Mesenteric fat pad (tissue), 1 donor: Measurements from ENCODE around the gene GALNT9. TPM values are rescaled to one million over a fixed set of nuclear protein-coding genes. Genes with fewer than 3 reads are reported as not detected.
"Not testable (repeated sequence)": the region's sequence is repeated elsewhere in the genome, so short reads cannot be mapped to it uniquely, and the experiment has no call there.

Experiments
- DNase-seq: peaks from one replicate; pipeline ENCODE4 v3.0.0-alpha.2; 2020; ENCODE audit warnings: low spot score
- total RNA-seq: library from RNA; stranded (reverse); fragmentation: NEBNext Ultra II Directional; extraction: Animal tissue kit (Norgen Biotek cat#: 25700); gene quantifications from one replicate; pipeline ENCODE4 v1.2.1, GENCODE V29; 2021
- donor health status: DM: yes; HTN: yes; CAD: no.

The GALNT9 gene
- total RNA-seq, 1 donor from 2014 or later, result not detected

DNA sequence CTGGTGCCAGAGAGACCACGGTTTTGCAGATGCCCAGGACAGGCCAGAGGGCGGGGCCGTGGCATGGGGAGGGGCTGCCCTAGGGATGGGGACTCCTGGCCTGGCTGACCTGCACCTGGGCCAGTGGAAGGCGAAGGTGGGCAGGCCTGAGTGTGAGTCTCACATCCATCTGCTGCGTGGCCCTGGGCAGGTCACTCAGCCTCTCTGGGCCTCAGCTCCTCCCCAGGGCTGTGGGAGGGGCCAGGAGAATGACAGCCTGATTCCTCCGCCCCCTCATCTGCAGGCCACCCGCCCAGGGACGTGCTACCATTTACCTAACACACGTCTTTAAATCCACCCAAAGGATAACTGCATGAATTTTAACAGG lies 90.9 kb downstream of the GALNT9 start:
- DNase-seq, result no peak

DNA sequence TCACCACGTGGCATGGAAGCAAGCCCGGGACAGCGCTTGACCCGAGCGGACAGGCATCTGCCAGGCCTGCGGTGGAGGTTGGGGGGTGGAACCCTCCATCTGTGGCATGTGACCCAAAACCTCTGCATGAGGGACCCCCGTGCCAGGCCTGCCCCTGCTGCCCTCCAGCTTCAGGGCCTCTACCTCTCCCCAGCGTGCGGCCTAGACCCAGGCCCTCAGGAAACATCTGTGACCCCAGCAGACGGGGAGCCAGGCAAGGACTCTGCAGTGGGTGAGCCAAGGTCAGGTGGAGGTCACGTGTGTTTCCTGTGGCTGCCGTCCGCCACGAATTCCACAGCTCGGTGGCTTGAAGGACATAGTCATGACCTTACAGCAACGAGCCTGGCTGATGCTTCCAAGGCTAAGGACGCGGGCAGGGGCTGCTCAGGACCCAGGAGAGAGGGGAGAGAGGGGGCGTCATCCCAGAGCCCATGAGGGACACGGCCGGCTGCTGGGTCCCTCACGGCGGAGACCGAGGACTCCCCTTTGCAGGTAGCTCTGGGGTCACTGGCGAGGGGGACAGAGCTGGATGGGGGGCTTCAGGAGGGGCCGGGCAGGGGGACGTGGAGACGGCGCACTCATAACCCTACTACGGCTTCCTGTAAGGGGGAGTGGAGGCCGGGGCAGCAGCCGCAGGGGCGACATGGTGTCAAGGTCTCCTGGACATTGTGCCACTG lies 91.5 kb downstream of the GALNT9 start:
- no peak for DNase-seq

DNA sequence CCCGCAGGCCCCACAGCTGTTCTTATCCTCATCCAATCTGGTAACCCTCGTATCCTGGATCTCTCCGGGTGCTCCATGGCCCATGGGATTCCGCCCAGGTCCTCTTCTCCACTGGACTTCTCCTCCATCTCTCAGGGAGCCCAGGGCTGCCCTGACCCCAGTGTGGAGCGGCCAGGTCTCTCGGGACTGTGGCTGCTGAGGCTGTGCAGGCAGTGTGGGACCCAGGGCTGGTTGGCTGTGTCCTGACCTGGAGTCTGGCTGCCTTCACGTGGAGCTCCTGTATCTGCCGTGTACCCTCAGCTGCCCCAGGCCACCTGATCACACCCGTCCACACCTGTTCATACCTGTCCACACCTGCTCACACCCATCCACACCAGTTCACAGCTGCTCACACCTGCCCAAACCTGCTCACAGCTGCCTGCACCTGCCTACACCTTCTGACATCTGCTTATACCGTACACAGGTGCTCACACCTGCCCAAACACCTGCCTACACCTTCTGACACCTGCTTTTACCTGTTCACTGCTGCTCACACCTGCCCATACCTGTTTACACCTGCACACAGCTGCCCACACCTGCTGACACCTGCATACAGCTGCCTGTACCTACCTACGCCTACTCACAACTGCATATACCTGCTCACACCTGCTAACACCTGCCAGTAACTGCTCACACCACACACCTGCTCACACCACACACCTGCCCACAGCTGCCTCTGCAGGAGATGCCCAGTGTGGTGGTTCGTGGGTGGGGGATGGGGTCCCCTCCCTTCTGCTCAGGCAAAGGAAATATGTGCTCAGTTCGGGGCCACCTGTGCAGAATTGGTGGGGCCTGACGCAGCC lies 92.2 kb downstream of the GALNT9 start:
- DNase-seq, result no peak

DNA sequence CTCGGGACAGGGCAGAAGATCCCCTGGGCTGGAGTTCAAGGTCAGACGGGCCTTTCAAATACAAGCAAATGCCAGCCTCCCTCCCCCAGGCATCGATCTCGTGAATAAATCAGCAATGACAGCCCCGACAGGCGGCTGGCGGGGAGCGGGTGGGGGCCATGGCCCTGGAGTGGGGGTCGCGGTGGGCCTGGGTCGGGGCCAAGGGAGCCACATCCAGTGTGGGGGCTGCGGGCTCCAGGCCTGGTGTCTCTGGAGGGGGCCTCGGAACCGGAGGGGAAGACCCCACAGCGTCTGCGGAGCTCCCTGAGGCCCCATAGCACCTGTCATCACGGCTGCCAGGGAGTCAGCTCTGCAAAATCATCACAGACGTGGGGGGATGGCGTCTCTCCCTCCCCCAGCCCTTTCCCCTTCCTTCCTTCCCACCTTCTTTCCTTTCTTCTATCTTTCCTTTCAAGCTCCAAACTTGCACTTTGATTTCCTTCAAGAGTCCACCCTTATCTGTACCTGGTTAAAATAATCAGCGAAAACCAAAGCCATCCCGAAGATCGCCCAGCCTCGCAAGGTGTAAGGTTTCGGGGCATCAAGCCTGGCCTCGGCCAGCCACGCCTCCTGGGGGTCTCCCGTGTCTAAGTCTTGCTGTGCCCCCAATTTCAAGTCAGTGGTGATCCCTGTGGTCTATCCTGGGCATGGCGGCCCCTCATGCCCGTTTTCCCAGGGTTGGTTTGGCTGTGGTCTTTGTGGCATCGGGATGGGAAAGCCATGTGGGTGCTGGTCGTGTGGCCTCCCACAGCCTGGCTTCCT lies 93.1 kb downstream of the GALNT9 start:
- no peak for DNase-seq

DNA sequence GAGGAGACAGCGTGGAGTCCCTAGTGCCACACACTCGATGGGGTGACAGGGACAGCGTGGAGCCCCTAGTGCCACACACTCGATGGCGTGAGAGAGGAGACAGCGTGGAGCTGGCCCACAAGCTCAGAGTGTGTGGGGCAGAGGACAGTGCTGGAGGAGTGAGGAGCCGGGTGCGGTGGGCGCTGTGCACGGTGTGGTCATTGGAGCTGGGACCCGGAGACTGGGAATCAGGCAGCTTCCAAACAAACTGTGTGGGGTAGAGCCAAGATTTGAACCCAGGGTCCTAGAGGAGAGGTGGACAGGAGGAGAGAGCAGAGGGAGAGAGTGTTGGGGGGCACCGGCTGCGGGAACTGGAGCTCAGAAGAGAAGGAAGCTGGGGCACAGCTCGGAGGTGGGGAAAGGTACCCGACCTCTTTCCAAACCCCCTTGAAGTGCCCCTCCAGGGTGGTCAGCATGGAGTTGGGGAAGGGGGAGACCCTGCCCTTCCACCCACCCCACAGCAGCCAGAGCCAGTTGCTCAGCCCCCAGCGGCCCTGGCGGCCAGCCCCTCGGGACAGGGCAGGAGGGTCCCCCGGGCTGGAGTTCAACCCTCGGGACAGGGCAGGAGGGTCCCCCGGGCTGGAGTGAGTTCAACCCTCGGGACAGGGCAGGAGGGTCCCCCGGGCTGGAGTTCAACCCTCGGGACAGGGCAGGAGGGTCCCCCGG lies 94.1 kb downstream of the GALNT9 start:
- no peak for DNase-seq

DNA sequence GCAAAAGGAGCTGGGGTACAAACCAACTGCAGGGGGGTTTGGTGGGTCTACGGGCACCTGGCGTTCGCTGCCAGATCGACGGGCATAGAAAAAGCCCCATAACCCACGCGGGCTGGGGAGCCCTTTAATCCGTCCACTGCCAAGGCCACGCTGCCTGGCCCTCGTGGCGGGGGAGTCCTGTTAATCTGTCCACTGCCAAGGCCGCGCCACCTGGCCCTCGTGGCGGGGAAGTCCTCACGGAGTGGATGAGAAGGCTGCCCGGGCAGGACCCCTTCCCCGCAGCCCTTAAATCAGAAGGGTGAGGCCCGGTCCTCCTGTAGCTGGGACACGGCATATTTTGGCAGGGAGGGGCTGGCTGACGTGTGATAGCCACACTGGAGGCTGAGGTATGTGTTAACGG lies 99.0 kb downstream of the GALNT9 start:
- DNase-seq, result no peak

DNA sequence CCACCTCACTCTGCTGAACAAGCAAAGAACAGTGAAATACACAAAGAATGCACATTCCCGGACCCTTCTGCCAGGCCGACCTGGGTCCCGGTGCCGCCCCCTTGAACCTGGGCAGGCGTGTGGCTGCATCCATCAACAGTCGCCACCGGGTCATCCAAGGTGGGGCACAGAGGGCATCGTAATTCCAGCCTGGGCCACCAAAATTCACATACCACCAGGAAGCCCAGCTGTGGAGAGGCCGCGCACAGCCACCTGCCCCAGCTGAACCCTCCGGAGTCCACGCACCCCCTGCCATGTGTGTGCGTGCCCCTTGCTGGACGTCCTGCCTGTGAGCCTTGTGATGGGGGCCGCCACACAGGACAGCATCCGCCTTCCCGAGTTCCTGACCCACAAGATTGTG lies 99.5 kb downstream of the GALNT9 start:
- DNase-seq, result no peak

DNA sequence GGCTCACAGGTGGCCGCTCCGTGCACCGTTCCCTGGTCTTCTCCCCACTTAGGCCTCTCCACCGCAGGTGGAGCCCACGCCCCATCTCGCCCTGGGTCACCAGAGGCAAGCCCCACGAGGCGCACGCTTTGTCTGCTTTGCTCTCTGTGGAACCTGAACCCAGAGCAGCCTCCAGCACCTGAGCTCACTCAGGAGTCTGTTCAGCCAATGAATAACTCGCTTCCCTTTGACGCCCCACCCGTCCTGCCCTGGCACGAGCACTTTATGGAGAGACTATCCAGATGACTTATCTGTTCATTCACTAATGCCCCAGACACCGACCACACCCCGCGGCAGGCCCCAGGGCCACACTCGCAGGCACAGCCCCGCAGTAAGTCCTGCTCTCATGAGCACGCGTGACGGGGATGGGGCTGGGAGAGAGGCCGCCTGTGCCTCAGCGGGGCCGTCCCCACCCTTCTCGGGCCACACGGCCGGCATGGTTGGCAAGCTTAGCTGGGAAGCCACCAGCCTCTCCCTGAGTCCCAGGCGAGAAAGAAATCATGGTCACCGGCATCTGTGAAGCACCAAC lies 100.1 kb downstream of the GALNT9 start:
- no peak for DNase-seq

DNA sequence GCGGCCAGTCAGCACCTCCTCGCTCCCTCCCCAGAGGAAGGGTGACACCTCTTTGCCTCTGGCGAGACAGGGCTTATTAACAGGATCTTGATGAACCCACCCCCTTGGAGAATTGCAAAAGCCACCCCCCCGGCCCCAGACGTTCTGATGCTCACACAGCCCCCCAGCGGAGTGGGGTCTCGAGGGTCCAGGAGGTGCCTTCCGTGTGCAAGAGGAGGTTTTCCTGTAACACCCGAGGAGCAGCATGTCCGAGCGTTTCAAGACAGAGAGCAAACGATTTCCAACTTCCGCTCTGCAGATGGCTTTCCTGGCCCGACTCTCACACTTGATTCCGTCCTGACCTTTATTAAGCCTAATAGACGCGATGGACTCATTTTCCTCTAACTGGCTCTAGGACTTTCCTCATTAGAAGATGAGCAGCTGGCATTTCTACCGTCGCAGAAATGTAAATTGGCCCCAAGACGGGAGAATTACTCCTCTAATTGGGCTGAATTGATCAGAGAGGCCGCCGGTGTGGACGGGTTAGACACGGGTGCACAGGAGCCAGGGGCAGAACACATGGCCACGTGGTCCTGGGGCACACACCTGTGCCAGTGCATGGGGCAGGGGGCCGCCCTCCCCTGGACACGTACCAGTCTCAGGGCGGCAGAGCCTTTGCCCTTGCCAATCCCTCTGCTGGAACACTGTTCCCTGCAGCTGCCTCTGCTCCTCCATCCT lies 100.8 kb downstream of the GALNT9 start:
- DNase-seq, result no peak

DNA sequence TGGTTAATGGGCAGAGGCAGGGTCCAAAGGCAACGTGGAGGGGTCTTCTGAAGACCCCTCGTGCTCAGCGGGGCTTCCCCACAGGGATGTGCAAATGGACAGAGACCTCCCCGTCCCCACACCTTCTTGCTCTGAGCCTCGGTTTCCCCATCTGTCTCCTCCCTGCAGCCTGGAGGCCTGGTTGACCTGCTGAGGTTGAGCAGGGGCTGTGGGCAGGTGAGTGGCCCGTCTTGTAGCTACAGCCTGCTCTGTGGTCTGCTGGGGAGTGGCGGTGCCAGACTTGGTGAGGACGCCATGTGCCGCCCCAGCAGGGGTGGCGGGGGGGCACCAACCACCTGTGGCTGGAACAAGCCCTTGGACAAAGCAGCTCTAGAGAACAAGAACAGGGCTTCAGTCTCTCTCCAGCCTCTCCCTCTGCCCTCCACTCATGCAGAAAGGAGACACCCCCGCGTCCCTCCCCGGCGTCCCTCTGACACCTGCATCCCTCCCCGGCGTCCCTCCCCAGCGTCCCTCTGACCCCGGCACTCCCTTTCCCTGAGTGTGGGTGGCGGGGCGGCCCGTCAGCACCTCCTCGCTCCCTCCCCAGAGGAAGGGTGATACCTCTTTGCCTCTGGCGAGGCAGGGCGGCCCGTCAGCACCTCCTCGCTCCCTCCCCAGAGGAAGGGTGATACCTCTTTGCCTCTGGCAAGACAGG lies 101.5 kb downstream of the GALNT9 start:
- DNase-seq, result no peak

DNA sequence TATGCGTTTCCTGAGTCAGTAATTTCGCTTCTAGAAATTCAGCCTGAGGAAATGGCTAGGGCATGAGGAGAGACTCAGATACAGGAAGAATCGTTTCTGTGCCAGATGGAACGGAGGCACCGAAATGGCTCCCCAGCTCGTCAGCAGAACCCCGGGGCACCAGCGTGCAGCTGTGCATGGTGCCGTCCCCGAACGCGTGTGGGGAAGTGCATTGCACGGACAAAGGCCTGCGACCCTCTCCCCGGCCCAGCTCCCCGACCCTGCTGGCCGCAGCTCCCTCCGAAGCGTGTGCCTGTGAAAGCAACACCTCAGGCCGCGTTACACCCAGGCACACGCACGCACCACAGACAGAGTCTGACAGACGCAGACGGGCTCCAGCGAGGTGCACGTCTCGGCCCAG lies 102.3 kb downstream of the GALNT9 start:
- no peak for DNase-seq

DNA sequence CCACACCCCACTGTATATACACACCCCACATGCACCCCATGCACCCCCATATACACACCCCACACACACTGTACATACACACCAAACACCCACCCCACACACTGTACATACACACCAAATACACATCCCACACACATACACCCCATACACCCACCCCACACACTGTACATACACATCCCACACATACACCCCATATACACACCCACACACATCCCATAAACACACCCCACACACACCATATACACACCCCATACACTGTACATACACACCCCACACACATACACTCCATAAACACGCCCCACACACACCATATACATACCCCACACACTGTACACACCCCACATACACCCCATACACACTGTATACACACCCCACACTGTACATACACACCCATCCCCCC lies 102.8 kb downstream of the GALNT9 start:
- no peak for DNase-seq

DNA sequence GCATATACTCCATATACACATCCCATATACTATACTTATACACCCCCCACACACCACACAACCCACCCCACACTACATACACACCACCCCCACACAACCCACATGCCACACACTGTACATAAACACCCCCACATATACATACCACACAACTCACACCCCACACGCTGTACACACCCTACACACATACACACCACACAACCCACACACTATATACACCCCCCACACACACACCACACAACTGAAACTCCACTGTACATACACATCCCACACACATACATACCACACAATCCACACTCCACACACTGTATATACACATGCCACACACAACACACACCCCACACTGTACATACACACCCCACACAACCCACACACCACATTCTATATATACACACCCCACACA lies 104.2 kb downstream of the GALNT9 start:
- DNase-seq, result no peak

DNA sequence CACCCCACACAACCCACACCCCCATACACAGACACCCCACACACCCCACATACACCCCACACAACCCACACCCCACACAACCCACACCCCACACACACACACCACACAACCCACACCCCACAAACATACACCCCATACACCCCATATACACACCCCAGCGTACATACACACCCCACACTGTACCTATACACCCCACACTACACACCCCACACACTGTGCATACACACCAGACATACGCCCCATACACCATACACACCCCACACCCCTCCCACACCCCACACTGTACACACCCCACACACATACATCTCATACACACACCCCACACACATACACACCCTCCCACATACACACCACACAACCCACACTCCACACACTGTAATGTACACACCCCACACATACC lies 104.9 kb downstream of the GALNT9 start:
- DNase-seq, result no peak

DNA sequence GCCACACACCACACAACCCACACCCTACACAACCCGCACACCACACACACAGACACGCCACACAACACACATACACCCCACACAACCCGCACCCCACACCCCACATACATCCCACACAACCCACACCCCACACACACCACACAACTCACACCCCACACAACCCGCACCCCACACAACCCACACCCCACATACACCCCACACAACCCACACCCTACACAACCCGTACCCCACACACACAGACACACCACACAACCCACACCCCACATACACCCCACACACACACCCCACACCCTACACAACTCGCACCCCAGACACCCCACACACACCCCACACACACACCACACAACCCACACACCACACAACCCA lies 106.6 kb downstream of the GALNT9 start:
- DNase-seq, result no peak

DNA sequence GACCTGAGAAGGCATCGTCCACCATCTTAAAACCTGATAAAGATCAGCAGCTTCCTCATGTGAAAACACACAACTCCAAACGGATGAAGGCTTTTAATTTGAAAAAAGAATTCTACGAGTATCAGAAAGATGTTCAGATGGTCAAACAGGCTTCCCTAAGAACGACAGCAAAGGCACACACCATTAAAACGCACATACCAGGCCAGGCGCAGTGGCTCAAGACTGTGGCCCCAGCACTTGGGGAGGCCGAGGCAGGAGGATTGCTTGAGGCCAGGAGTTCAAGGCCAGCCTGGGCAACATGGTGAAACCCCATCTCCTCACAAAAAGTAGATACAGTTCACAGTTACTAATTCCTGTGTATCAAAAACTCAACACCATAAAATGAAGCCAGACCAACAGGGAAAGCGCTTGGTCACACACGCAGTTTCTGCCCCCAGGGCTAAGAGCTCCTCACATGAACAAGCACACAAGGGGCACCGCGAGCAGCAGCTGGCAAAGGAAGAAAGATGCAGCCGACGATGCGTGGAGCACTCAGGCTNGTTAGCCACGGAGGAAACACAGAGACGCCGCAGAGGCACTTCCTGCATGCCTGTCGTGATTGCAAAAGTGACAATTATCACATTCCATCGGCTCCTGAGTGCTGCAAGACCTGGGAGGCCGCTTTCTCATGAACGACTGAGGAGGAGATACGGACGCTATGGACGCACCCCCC lies 107.1 kb downstream of the GALNT9 start:
- no peak for DNase-seq

DNA sequence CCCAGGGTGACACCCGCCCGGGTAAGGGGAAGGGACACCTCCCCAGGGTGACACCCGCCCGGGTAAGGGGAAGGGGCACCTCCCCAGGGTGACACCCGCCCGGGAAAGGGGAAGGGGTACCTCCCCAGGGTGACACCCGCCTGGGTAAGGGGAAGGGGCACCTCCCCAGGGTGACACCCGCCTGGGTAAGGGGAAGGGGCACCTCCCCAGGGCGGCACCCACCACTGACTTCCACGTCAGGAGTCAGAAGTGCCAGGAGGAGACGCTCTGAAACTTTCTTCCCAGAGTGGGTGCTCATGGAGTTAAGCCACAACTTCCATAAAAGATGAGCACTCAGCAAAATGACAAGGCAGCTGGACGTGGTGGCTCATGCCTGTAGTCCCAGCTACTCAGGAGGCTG lies 109.6 kb downstream of the GALNT9 start:
- DNase-seq, result not testable (repeated sequence)

DNA sequence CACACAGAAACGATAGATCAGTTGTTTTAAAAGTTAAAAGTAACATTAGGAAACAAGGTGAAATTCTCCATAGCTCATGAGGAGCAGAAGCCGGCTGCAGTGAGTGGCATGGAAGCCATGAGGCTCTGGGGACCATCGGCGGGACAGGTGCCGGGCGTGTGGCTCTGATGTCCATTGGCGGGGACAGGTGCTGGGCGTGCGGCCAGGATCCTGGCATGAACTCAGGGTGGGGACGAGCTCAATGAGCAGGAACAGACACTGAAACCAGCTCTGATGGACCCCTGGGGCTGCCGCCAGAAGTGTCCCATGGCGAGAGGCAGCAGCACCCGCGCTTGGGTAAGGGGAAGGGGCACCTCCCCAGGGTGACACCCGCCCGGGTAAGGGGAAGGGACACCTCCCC lies 110.1 kb downstream of the GALNT9 start:
- DNase-seq, result no peak

DNA sequence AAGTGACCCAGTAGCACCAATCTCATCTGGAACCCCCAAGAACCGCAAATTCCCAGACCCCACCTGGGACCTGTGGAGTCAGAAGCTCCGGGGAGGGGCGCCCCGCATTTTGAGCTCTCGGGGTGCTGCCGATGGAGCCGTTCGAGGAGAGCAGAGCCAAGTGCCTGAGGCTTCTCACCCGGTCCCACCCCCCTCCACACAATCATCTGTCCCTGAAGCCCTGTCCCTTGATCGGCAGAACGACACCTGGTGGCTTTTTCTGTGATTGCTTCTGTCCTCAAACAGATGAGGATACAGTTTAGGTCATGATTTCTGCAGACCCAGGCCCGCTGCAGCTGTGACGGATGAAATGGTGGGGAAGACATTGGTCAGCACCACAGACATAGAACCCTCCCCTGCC lies 110.5 kb downstream of the GALNT9 start:
- no peak for DNase-seq
